ENCODE measurements around the gene TSPAN3.

TSPAN3 gene

GRCh38 chr15:77002436-77002835, 68.5 kb downstream of the TSPAN3 start:
- no peak for DNase-seq

GRCh38 chr15:77001966-77002365, 68.9 kb downstream of the TSPAN3 start:
- DNase-seq: no peak

GRCh38 chr15:77001351-77001750, 69.6 kb downstream of the TSPAN3 start:
- no peak for DNase-seq

- no peak for DNase-seq
Measured at GRCh38 chr15:76999996-77000395, 70.9 kb downstream of the TSPAN3 start.

- no peak for DNase-seq
Measured at GRCh38 chr15:76998663-76999285, 72.1 kb downstream of the TSPAN3 start.

- no peak for DNase-seq
Measured at GRCh38 chr15:76996526-76997401, 74.1 kb downstream of the TSPAN3 start.

- no peak for DNase-seq
Measured at GRCh38 chr15:76996076-76996525, 74.8 kb downstream of the TSPAN3 start.

GRCh38 chr15:76994971-76995945, 75.7 kb downstream of the TSPAN3 start, which contains the start of gene PSTPIP1:
Gene PSTPIP1, plus strand, starts transcription at chr15:76995126. Its CDS starts 448 bp downstream, at chr15:76995574.
- peak; percentile 78 to 80 for DNase-seq

GRCh38 chr15:76994496-76994895, 76.4 kb downstream of the TSPAN3 start:
- no peak for DNase-seq

GRCh38 chr15:76994001-76994400, 76.9 kb downstream of the TSPAN3 start:
- DNase-seq: no peak

- no peak for DNase-seq
Measured at GRCh38 chr15:76993114-76993725, 77.7 kb downstream of the TSPAN3 start.

- no peak for DNase-seq
Measured at GRCh38 chr15:76991741-76992645, 78.9 kb downstream of the TSPAN3 start.

Measured in Kasumi-1 (cell line).